GM21423 (cell line): ENCODE data around the gene CCL4.

Source experiments
- ATAC-seq: cut with Tn5 transposase; IDR thresholded peaks from one replicate; pipeline ENCODE4 v1.9.1; 2021; ENCODE audit warnings: mild to moderate bottlenecking, moderate library complexity; ENCODE audit not compliant: unreplicated experiment

CCL4 gene

GRCh38 chr17:36142806-36143205, 39.2 kb downstream of the CCL4 start:
- ATAC-seq, result no peak

GRCh38 chr17:36144014-36144413, 40.4 kb downstream of the CCL4 start:
- ATAC-seq, result no peak

DNA sequence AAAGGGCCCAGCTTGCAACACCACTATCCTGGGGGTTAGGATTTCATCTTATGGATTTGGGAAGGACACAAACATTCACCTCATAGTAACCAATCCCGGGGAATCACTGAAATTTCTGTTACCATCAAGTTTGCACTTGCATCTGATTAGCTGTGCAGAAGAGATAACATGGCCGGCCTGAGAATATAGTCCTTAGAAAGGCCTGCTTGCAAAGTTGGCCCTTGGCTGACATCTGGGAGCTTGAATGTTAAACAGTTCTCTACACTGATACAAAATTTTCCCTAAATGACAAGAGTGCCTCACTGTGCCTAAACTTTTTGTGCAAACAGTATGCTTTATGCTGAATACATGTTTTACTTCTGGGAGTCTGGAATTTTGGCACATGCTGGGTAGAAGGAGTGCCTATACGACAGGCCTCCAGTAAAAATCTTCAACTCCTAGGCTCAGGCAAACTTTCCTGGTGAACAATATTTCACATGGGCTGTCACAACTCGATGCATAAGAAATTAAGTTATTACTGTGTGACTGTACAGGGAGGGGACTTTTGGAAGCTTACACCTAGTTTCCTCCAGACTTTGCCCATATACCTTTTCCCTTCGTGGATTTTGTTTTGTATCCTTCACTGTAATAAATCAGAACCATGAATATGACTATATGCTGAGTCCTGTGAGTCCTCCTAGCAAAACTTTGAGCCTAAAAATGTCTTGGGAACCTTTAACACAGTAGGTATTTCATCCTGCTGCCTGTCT, 41.5 kb downstream of the CCL4 start:
- no peak for ATAC-seq

GRCh38 chr17:36147601-36148000, 44.0 kb downstream of the CCL4 start:
- no peak for ATAC-seq

DNA sequence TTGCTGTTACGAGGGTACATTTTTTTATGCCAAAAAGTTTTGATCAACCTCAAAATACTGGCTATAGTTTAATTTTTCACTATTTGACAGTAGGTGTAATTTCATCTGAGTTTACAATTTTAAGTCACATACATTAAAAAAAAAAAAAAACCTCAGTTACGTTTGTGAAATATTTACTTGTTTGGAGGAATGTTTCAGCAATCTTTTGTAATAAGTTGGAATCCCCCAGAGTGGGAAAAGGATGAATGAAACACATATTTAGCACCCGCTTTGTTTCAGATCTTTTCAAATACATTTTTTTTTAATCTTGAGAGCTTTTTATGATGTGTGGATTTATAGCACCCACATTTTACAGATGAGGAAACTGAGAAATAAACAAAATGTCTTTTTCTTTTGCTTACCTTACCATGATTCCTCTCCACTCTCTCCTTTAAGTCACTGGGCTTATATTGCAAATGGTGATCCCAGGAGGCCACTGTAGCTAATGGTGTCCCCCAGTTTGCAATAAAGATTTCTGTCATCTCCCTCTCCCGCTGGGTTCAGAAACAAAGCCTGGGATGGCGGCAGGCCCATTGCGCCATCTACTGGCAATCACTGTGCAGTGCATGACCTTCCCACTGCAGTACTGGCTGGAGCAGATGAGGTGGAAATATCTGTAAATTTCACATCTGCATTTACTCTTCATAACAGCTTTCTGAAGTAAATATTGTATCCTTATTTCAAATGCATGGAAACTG, 45.1 kb downstream of the CCL4 start:
- ATAC-seq, result no peak

GRCh38 chr17:36149296-36149820, 45.7 kb downstream of the CCL4 start:
- no peak for ATAC-seq

GRCh38 chr17:36151891-36152638, 48.4 kb downstream of the CCL4 start:
- no peak for ATAC-seq

DNA sequence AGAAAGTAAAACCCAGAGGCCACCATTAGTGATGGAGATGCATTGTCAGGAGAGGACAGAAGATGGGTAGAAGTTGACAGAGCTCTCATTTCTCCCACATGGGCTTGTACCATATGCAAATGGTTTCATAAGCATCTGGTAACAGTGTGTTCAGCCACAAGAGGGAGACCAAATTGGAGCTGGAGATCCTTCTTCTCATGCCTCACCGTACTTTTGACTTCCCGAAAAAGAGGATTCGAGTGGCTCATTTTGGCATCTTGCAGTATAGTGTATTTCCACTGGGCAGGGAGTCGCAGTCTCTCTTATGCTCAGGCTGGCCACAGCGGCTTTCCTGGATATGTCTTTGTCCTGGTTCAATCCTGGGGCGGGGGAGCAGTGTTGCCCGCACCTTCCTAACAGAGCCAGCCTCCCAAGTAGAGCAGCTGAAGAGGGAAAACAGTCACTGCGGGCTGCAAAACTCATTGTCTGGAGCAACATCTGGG, 49.1 kb downstream of the CCL4 start:
- no peak for ATAC-seq

- ATAC-seq, result no peak
Observed at GRCh38 chr17:36153895-36154610, 50.4 kb downstream of the CCL4 start.
